Loucy (cell line): Measurements from ENCODE around the gene PLEKHA4.

ENCODE experiments used
- H2AFZ ChIP-seq: fragments of 200-600 bp; sonication (generic); 2 replicates; pipeline ENCODE4 v1.6.0; 2016; ENCODE audit warnings: antibody characterized with exemption, mild to moderate bottlenecking, low read length, moderate library complexity
- H3F3A ChIP-seq: fragments of 200-600 bp; 2 replicates; pipeline ENCODE4 v1.6.0; 2016; ENCODE audit warnings: antibody characterized with exemption, low read depth, mild to moderate bottlenecking
- H3K27me3 ChIP-seq: fragments of 200-600 bp; sonication (generic); 2 replicates; pipeline ENCODE4 v1.6.1; 2014; ENCODE audit warnings: low read length, mild to moderate bottlenecking; ENCODE audit not compliant: insufficient read depth, poor library complexity, severe bottlenecking
- H3K36me3 ChIP-seq: fragments of 200-600 bp; sonication (generic); 2 replicates; pipeline ENCODE4 v1.6.1; 2016; ENCODE audit warnings: low read length; ENCODE audit not compliant: insufficient read depth
- H3K4me1 ChIP-seq: fragments of 200-600 bp; sonication (generic); 2 replicates; pipeline ENCODE4 v1.5.1; 2014; ENCODE audit warnings: low read length, mild to moderate bottlenecking; ENCODE audit not compliant: insufficient read depth, poor library complexity, severe bottlenecking
- H3K4me2 ChIP-seq: fragments of 200-600 bp; sonication (generic); 2 replicates; pipeline ENCODE4 v1.6.0; 2014; ENCODE audit warnings: antibody characterized with exemption, low read length, low read depth, mild to moderate bottlenecking; ENCODE audit not compliant: poor library complexity, severe bottlenecking
- H3K4me3 ChIP-seq: fragments of 200-600 bp; sonication (generic); 2 replicates; pipeline ENCODE4 v1.5.1; 2014; ENCODE audit warnings: low read length, mild to moderate bottlenecking, mixed read lengths; ENCODE audit not compliant: poor library complexity, severe bottlenecking
- H3K79me2 ChIP-seq: fragments of 200-600 bp; sonication (generic); 2 replicates; pipeline ENCODE4 v1.6.1; 2014; ENCODE audit warnings: low read length; ENCODE audit not compliant: insufficient read depth
- H3K9ac ChIP-seq: fragments of 200-600 bp; sonication (generic); 2 replicates; pipeline ENCODE4 v1.6.0; 2014; ENCODE audit warnings: mild to moderate bottlenecking, low read depth, low read length, moderate library complexity; ENCODE audit not compliant: poor library complexity, severe bottlenecking
- H3K9me2 ChIP-seq: fragments of 200-600 bp; sonication (generic); replicated peaks from 2 replicates; pipeline ENCODE4 v1.6.1; 2016; ENCODE audit warnings: low read depth, low read length, mixed read lengths
- H3K9me3 ChIP-seq: fragments of 200-600 bp; sonication (generic); 2 replicates; pipeline ENCODE4 v1.6.1; 2014; ENCODE audit warnings: mild to moderate bottlenecking, antibody characterized with exemption, low read length, low read depth; ENCODE audit not compliant: insufficient read depth
- H4K20me1 ChIP-seq: fragments of 200-600 bp; sonication (generic); 2 replicates; pipeline ENCODE4 v1.6.0; 2014; ENCODE audit warnings: antibody characterized with exemption, low read length, mild to moderate bottlenecking; ENCODE audit not compliant: insufficient read depth, poor library complexity, severe bottlenecking
- EZH2phosphoT487 ChIP-seq: fragments of 200-600 bp; IDR thresholded peaks from 2 replicates; pipeline ENCODE4 v1.6.1; 2018; ENCODE audit warnings: antibody characterized with exemption, mild to moderate bottlenecking, moderate library complexity, borderline replicate concordance
- TF ChIP-seq, protein P1 (sequence below): fragments of 200-600 bp; sonication (generic); conservative IDR thresholded peaks from 2 replicates; pipeline ENCODE4 v1.5.1; 2014; ENCODE audit warnings: mild to moderate bottlenecking, antibody characterized with exemption, low read length

Gene PLEKHA4

GRCh38 chr19:48862827-48863226, 5.6 kb downstream of the PLEKHA4 start:
- H4K20me1 ChIP-seq, result no peaks in the 10 kb centered on the region
- no peaks in the 10 kb centered on the region for H3K36me3 ChIP-seq
- no peaks in the 10 kb centered on the region for H3F3A ChIP-seq
- TF ChIP-seq EZH2phosphoT487, result no peak
- TF ChIP-seq, protein P1, sequence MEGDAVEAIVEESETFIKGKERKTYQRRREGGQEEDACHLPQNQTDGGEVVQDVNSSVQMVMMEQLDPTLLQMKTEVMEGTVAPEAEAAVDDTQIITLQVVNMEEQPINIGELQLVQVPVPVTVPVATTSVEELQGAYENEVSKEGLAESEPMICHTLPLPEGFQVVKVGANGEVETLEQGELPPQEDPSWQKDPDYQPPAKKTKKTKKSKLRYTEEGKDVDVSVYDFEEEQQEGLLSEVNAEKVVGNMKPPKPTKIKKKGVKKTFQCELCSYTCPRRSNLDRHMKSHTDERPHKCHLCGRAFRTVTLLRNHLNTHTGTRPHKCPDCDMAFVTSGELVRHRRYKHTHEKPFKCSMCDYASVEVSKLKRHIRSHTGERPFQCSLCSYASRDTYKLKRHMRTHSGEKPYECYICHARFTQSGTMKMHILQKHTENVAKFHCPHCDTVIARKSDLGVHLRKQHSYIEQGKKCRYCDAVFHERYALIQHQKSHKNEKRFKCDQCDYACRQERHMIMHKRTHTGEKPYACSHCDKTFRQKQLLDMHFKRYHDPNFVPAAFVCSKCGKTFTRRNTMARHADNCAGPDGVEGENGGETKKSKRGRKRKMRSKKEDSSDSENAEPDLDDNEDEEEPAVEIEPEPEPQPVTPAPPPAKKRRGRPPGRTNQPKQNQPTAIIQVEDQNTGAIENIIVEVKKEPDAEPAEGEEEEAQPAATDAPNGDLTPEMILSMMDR, result no peak
- H2AFZ ChIP-seq, result 0 out of 2 replicates have a peak overlapping the region, but pooled peaks have one; percentile 36
- no peaks in the 10 kb centered on the region for H3K4me1 ChIP-seq
- no peak overlapping the region for H3K9ac ChIP-seq
- H3K9me3 ChIP-seq, result no peaks in the 10 kb centered on the region
- no peaks in the 10 kb centered on the region for H3K27me3 ChIP-seq
- no peaks in the 10 kb centered on the region for H3K79me2 ChIP-seq
- H3K4me3 ChIP-seq, result no peak overlapping the region
- H3K9me2 ChIP-seq, result no peaks in the 10 kb centered on the region
- no peak overlapping the region for H3K4me2 ChIP-seq

DNA sequence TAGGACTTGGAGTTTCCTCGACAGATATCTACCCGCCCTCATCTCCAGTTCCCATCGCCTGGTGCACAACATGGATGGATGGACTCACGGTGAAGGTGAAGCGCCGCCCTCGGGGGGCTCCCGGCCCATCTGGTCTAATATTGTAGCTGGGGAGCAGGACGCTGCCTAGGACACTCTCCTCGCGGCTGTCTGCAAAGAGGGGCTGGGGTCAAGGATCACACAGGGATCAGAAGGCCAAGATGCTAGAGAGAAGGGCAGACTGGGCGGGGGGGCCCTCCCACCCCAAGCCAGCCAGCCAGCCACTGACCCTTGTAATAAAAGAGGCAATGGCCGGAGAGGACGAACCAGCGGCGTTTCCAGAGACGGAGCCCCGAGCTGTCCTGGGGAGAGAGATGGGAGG, 7.1 kb downstream of the PLEKHA4 start:
- Histone ChIP-seq H3K36me3 (no peaks in the 10 kb centered on the region), H3K9me2 (no peaks in the 10 kb centered on the region), H3K9me3 (no peaks in the 10 kb centered on the region)

DNA sequence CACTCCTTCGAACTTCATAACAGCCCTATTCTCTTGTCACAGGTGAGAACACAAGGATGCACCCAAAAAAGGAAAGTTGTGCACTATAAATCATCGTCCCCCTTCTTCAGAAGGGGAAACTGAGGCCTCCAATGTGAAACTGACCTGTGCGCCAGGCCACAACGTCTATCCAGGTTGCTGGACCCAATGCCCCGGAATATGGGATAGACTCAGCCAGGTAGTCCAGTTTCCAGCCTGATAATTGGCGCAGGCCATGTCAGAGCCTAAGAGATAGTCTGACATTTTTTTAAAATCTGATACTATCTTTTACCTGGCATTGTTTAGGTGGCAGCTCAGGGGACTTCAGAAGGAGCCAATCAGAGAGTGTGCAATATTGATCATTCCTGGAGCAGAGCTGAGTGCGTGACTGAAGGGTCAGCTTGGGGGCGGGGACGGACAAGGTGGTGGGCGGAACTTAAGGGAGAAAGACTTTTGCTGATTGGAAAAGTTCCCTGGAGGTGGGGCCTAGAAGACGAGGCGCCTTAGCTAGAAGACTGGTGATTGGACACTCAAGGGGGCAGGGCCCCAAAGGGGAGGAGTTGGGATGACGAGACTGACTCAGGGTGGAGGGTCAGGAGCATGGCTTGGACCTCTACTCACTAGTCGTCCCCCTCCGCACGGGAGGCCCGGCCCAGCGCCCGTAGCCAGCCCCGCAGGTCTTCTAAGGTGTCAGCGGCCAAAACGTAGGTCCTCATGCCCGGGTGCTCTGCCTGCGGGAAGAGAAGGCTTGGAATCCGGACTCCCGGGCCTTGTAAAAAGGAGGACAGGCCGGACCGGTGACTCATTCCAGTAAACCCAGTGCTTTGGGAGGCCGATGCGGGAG, 8.5 kb downstream of the PLEKHA4 start:
- Histone ChIP-seq H3K4me2 (no peak overlapping the region), H3K9ac (no peak overlapping the region), H2AFZ (no peak overlapping the region)

More for the DNA sequence above, 7.1 kb downstream of the PLEKHA4 start:
- no peaks in the 10 kb centered on the region for H3F3A ChIP-seq
- no peaks in the 10 kb centered on the region for H3K79me2 ChIP-seq
- no peak overlapping the region for H3K4me3 ChIP-seq
- H3K27me3 ChIP-seq, result no peaks in the 10 kb centered on the region
- H3K4me2 ChIP-seq, result no peak overlapping the region
- TF ChIP-seq EZH2phosphoT487, result no peak
- no peak overlapping the region for H2AFZ ChIP-seq
- no peaks in the 10 kb centered on the region for H3K4me1 ChIP-seq
- no peaks in the 10 kb centered on the region for H4K20me1 ChIP-seq
- no peak overlapping the region for H3K9ac ChIP-seq

More for the DNA sequence above, 8.5 kb downstream of the PLEKHA4 start:
- H4K20me1 ChIP-seq, result no peaks in the 10 kb centered on the region
- H3K36me3 ChIP-seq, result no peaks in the 10 kb centered on the region
- H3K4me3 ChIP-seq, result no peak overlapping the region
- no peaks in the 10 kb centered on the region for H3K79me2 ChIP-seq
- no peaks in the 10 kb centered on the region for H3K27me3 ChIP-seq
- no peaks in the 10 kb centered on the region for H3K4me1 ChIP-seq
- H3K9me3 ChIP-seq, result no peaks in the 10 kb centered on the region
- no peaks in the 10 kb centered on the region for H3F3A ChIP-seq
- no peaks in the 10 kb centered on the region for H3K9me2 ChIP-seq
- TF ChIP-seq EZH2phosphoT487, result no peak
- TF ChIP-seq, protein P1, result no peak
